Natural killer cell (primary cell): Measurements from ENCODE around the gene SMARCAL1. TPM values are rescaled to one million over a fixed set of nuclear protein-coding genes. Genes with fewer than 3 reads are reported as not detected.
A peak's percentile ranks its signal among the peaks of the same experiment; 100 is the strongest.

Source experiments
- ATAC-seq, 3 donors: fragments of 150-1000 bp in 2 of 3; fragments of 200-7000 bp in 1 of 3; cut with Tn5 transposase; 1 replicate in 1 of 3; 2 replicates in 2 of 3; pipeline ENCODE4 v1.10.0; 2021; ENCODE audit warnings: mild to moderate bottlenecking in 2 of 3, moderate library complexity in 2 of 3
- DNase-seq, 2 donors: peaks; one replicate each; pipeline versions ENCODE4 v3.0.0 to v3.0.0-alpha.2; 2013 to 2021; ENCODE audit warnings: mixed read lengths in 1 of 2
- H3K27ac ChIP-seq: one replicate; pipeline ENCODE4 v1.5.1; 2013; ENCODE audit warnings: mild to moderate bottlenecking, low read length
- H3K27me3 ChIP-seq: one replicate; pipeline ENCODE4 v1.6.1; 2013; ENCODE audit warnings: low read length; ENCODE audit not compliant: control insufficient read depth, insufficient read depth
- H3K36me3 ChIP-seq: one replicate; pipeline ENCODE4 v1.6.1; 2013; ENCODE audit warnings: low read length; ENCODE audit not compliant: control insufficient read depth, insufficient read depth
- H3K4me1 ChIP-seq: one replicate; pipeline ENCODE4 v1.6.1; 2013; ENCODE audit warnings: low read length; ENCODE audit not compliant: control insufficient read depth, insufficient read depth
- H3K4me3 ChIP-seq: one replicate; pipeline ENCODE4 v1.5.1; 2013; ENCODE audit warnings: low read length
- H3K9me3 ChIP-seq: one replicate; pipeline ENCODE4 v1.6.1; 2013; ENCODE audit warnings: low read length; ENCODE audit not compliant: control insufficient read depth, insufficient read depth
- H3K27ac Mint-ChIP-seq, 2 donors: one replicate each; pipeline ENCODE4 v1.8.0; 2022; ENCODE audit warnings: mild to moderate bottlenecking in 2 of 2, mixed read lengths in 2 of 2, moderate library complexity in 1 of 2
- H3K27me3 Mint-ChIP-seq, 2 donors: one replicate each; pipeline ENCODE4 v1.8.0; 2022; ENCODE audit warnings: low read depth in 2 of 2, mixed read lengths in 2 of 2
- H3K36me3 Mint-ChIP-seq: one replicate; pipeline ENCODE4 v1.8.0; 2022; ENCODE audit warnings: mixed read lengths
- H3K4me1 Mint-ChIP-seq, 2 donors: one replicate each; pipeline ENCODE4 v1.8.0; 2022; ENCODE audit warnings: mixed read lengths in 2 of 2
- H3K4me3 Mint-ChIP-seq: one replicate; pipeline ENCODE4 v1.8.0; 2022; ENCODE audit warnings: mild to moderate bottlenecking, moderate library complexity, mixed read lengths
- H3K9me3 Mint-ChIP-seq, 2 donors: one replicate each; pipeline ENCODE4 v1.8.0; 2022; ENCODE audit warnings: mixed read lengths in 2 of 2
- WGBS: methylation state at CpG from one replicate; pipeline ENCODE4 v1.1.7; 2013; ENCODE audit warnings: missing lambda C conversion rate; ENCODE audit not compliant: insufficient coverage; 5-methylcytosine and 5-hydroxymethylcytosine counted together
- intact Hi-C: fragments of 100-400 bp; cut with micrococcal nuclease; formaldehyde crosslinking; loops from one replicate; pipeline ENCODE4 v1.14.2; 2022
- total RNA-seq, 4 donors: library from RNA; stranded (reverse); fragments of 120-200 nt in 1 of 4; gene quantifications; one replicate each; pipeline versions ENCODE4 v1.2.3 to v1.2.4, GENCODE V29; 2013 to 2022
- TF ChIP-seq, protein P1 (sequence below): fragments of 200-600 bp; IDR thresholded peaks from one replicate; pipeline ENCODE4 v1.8.0; 2022; ENCODE audit warnings: antibody characterized with exemption

The SMARCAL1 gene
- total RNA-seq, 3 donors from 2014 or later (not counting 1 experiment from before 2014, with no cell fraction given) = 18.7 to 25.6 (median 22.8) TPM

DNA sequence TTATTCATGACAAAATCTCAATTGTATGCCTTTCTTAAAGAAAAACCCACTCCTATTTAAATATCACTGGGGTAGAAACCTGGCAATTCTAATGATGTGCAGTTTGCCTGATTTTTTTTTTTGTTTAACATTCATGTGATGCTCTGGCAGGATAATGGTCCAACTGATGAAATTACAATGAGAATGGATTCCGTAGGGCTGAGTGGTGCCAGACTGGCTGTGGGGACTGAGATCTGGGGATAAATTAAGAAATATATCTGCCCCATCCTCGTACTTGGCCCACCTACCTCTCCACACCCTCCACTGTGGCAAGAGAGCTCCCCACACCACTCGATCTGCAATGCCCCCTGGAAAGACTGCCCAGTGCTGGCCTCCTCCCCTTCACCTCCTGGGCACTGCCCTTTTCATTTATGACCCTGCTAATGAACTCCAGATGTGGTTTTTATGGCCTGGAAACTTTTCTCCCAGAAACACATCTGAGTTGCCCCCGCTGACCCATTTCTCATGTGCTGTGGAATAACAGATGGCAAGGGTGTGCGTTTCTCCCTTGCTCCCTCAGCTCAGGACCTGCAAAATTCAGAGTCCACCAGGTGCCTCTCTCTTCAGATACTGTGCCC, 53.4 kb downstream of the SMARCAL1 start:
- Histone ChIP-seq H3K4me3 (no peak overlapping the region), H3K27ac (no peak overlapping the region), H3K27me3 (no peaks in the 10 kb centered on the region), H3K36me3 (peaks cover 26% of the 10 kb centered on the region), H3K4me1 (no peaks in the 10 kb centered on the region), H3K9me3 (no peaks in the 10 kb centered on the region)
- DNase-seq (no peak), ATAC-seq (no peak)
- intact Hi-C loops = no loop called here
- 92% methylated on average over 5 of the region's 5 CpGs for WGBS
- TF ChIP-seq, protein P1, sequence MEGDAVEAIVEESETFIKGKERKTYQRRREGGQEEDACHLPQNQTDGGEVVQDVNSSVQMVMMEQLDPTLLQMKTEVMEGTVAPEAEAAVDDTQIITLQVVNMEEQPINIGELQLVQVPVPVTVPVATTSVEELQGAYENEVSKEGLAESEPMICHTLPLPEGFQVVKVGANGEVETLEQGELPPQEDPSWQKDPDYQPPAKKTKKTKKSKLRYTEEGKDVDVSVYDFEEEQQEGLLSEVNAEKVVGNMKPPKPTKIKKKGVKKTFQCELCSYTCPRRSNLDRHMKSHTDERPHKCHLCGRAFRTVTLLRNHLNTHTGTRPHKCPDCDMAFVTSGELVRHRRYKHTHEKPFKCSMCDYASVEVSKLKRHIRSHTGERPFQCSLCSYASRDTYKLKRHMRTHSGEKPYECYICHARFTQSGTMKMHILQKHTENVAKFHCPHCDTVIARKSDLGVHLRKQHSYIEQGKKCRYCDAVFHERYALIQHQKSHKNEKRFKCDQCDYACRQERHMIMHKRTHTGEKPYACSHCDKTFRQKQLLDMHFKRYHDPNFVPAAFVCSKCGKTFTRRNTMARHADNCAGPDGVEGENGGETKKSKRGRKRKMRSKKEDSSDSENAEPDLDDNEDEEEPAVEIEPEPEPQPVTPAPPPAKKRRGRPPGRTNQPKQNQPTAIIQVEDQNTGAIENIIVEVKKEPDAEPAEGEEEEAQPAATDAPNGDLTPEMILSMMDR = no peak
- Mint-ChIP-seq H3K36me3 (no peaks in the 10 kb centered on the region), H3K27me3 (no peaks in the 10 kb centered on the region), H3K9me3 (no peaks in the 10 kb centered on the region), H3K27ac (no peak overlapping the region), H3K4me3 (no peak overlapping the region), H3K4me1 (no peaks in the 10 kb centered on the region)

DNA sequence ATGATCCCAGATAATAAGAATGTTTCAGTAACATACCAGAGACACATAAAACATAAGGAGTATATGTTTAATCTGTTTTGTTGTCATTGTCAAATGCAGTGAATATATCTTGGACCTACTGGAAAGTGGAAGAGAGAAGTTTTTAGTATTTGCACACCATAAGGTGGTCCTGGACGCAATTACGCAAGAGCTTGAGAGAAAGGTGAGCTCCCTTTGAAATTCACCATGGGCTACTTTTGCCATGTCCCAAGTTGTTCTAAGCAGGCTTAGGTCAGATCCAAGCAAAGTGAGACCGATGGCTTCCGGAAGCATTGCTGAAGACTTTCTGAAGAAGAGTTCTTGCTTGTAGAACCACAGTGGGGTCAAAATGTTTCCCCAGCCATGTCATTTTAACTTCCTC, 55.6 kb downstream of the SMARCAL1 start:
- H3K36me3 ChIP-seq = peaks cover 35% of the 10 kb centered on the region
- Mint-ChIP-seq H3K27ac (peak overlapping the region in 1 of 2 donors; percentile 31), H3K4me1 (no peaks in the 10 kb centered on the region)

DNA sequence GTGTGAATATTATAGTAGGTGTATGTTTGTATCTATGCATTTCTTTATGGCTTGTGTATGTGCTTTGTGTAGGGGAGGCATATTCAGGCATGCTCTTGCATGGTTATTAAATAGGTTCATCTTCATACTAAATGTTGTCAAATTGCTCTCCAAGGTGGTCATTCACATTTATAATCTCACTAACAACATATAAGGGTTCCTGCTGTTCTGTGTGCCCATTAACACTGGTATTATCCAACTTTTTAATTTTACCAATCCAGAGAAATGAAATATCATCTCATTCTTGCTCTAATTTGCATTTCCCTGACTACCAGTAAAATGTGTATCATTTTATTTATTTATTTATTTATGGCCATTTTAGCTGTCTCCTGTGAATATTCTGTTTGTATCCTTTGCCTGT, 57.4 kb downstream of the SMARCAL1 start:
- ATAC-seq (no peak), DNase-seq (no peak)
- no peaks in the 10 kb centered on the region for H3K4me1 ChIP-seq
- H3K36me3 Mint-ChIP-seq = no peaks in the 10 kb centered on the region
- H3K27ac Mint-ChIP-seq = no peak overlapping the region
- no peaks in the 10 kb centered on the region for H3K9me3 ChIP-seq
- H3K27ac ChIP-seq = no peak overlapping the region
- TF ChIP-seq, protein P1 = no peak
- H3K4me3 ChIP-seq = no peak overlapping the region
- peaks cover 29% of the 10 kb centered on the region for H3K36me3 ChIP-seq
- peaks cover 0 to 2% of the 10 kb centered on the region in 2 donors for H3K4me1 Mint-ChIP-seq
- no peak overlapping the region for H3K4me3 Mint-ChIP-seq
- H3K27me3 ChIP-seq = no peaks in the 10 kb centered on the region
- intact Hi-C loops = no loop called here
- no peaks in the 10 kb centered on the region for H3K9me3 Mint-ChIP-seq
- H3K27me3 Mint-ChIP-seq = no peaks in the 10 kb centered on the region

More for the DNA sequence above, 55.6 kb downstream of the SMARCAL1 start:
- TF ChIP-seq, protein P1 = no peak
- Histone ChIP-seq H3K27ac (no peak overlapping the region), H3K4me1 (no peaks in the 10 kb centered on the region), H3K4me3 (no peak overlapping the region), H3K27me3 (no peaks in the 10 kb centered on the region), H3K9me3 (no peaks in the 10 kb centered on the region)
- DNase-seq (no peak), ATAC-seq (no peak)
- intact Hi-C loops = no loop called here
- H3K27me3 Mint-ChIP-seq = no peaks in the 10 kb centered on the region
- WGBS = 98% methylated on average over 4 of the region's 4 CpGs
- H3K4me3 Mint-ChIP-seq = no peak overlapping the region
- no peaks in the 10 kb centered on the region for H3K36me3 Mint-ChIP-seq
- H3K9me3 Mint-ChIP-seq = no peaks in the 10 kb centered on the region

DNA sequence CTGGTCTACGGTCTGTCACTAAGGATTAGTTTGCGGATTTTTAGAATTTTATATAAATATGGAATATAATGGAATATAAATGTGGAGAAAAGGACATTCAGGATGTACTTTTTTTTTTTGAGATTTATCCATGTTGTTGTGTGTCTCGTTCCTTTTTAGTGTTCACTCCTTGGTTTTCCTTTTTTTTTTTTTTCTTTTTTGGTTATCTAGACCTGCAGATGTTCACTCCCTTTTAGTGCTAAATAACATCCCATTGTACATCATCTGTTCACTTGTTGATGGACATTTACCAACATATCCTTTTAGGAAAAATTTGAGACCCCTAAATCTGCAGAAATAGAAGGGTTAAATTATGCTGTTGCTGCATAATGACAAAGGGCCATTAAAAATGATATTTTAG, 60.9 kb downstream of the SMARCAL1 start:
- no CpG with 5 or more reads among the region's 3 CpGs for WGBS
- DNase-seq (no peak), ATAC-seq (no peak)
- Histone ChIP-seq H3K4me3 (no peak overlapping the region), H3K27me3 (no peaks in the 10 kb centered on the region), H3K36me3 (peaks cover 36% of the 10 kb centered on the region), H3K9me3 (no peaks in the 10 kb centered on the region), H3K27ac (no peak overlapping the region), H3K4me1 (peaks cover 10% of the 10 kb centered on the region)
- Mint-ChIP-seq H3K9me3 (no peaks in the 10 kb centered on the region), H3K4me3 (no peak overlapping the region), H3K27me3 (no peaks in the 10 kb centered on the region), H3K4me1 (peaks cover 8 to 13% of the 10 kb centered on the region in 2 donors), H3K36me3 (no peaks in the 10 kb centered on the region), H3K27ac (no peak overlapping the region)
- TF ChIP-seq, protein P1 = no peak
- intact Hi-C loops = no loop called here
